DMS79 (cell line): ENCODE measurements around the gene MIA2.
"Not testable (repeated sequence)": the region's sequence is repeated elsewhere in the genome, so short reads cannot be mapped to it uniquely, and the experiment has no call there.

Experiments
- DNase-seq: peaks from one replicate; lab custom pipeline; 2025; lab: John Stamatoyannopoulos, UW

MIA2 gene

GRCh38 chr14:39341126-39341525 is 107.4 kb downstream of the MIA2 start:
- not testable (repeated sequence) for DNase-seq

- DNase-seq = no peak
These were observed 109.1 kb downstream of the MIA2 start for GRCh38 chr14:39342768-39343167.

- DNase-seq = no peak
These were observed 109.9 kb downstream of the MIA2 start for GRCh38 chr14:39343614-39344013.

- no peak for DNase-seq
These were observed 117.2 kb downstream of the MIA2 start for GRCh38 chr14:39350866-39351265.

GRCh38 chr14:39351708-39352107 is 118.0 kb downstream of the MIA2 start:
- no peak for DNase-seq

GRCh38 chr14:39359069-39359468 is 125.4 kb downstream of the MIA2 start:
- DNase-seq = not testable (repeated sequence)

GRCh38 chr14:39360316-39360715 is 126.6 kb downstream of the MIA2 start:
- no peak for DNase-seq

GRCh38 chr14:39361556-39361955 is 127.8 kb downstream of the MIA2 start:
- DNase-seq = not testable (repeated sequence)

GRCh38 chr14:39364509-39364908 is 130.8 kb downstream of the MIA2 start:
- DNase-seq = no peak

- no peak for DNase-seq
These were observed 131.6 kb downstream of the MIA2 start for GRCh38 chr14:39365354-39365753.

- DNase-seq = no peak
These were observed 133.0 kb downstream of the MIA2 start for GRCh38 chr14:39366460-39367386.

GRCh38 chr14:39367387-39367751 is 133.7 kb downstream of the MIA2 start:
- no peak for DNase-seq

- DNase-seq = peak; percentile 45
These were observed 134.7 kb downstream of the MIA2 start for GRCh38 chr14:39368261-39368959.

GRCh38 chr14:39369029-39369428 is 135.3 kb downstream of the MIA2 start:
- no peak for DNase-seq

- no peak for DNase-seq
These were observed 136.7 kb downstream of the MIA2 start for GRCh38 chr14:39370415-39370814.

- no peak for DNase-seq
These were observed 138.9 kb downstream of the MIA2 start for GRCh38 chr14:39372656-39373055.

GRCh38 chr14:39374851-39375250 is 141.1 kb downstream of the MIA2 start:
- no peak for DNase-seq

- no peak for DNase-seq
These were observed 143.1 kb downstream of the MIA2 start for GRCh38 chr14:39376667-39377403.

GRCh38 chr14:39381366-39381765 is 147.7 kb downstream of the MIA2 start:
- DNase-seq = no peak

- no peak for DNase-seq
These were observed 148.7 kb downstream of the MIA2 start for GRCh38 chr14:39382463-39382862.

GRCh38 chr14:39383026-39383660 is 149.4 kb downstream of the MIA2 start:
- DNase-seq = no peak

GRCh38 chr14:39383741-39384140 is 150.0 kb downstream of the MIA2 start:
- no peak for DNase-seq
